HG03457 (cell line): ENCODE results near the gene HPCAL1.

ENCODE experiments used
- ATAC-seq: cut with Tn5 transposase; IDR thresholded peaks from one replicate; pipeline ENCODE4 v1.9.1; 2021; ENCODE audit warnings: moderate number of reproducible peaks; ENCODE audit not compliant: unreplicated experiment

Gene HPCAL1

DNA sequence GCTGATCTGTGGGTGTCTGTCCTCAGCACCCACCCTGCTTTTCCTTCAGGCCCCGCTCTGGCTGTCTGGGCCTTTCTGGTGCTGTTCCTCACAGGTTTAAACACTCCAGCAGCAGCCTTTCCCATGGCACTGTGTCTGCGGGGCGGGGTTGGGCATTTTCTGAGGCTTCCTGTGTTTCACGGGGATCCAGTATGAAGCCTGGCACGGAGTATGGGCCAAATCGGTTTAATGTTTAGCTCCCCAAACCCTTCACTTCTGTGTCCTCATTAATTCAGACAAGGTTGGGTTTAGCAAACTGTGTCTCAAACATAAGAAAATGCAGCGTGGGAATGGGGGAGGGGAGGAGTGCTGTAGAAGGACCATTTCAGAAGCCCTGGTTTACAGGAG, 44.9 kb downstream of the HPCAL1 start:
- ATAC-seq = no peak

GRCh38 chr2:10348891-10349290, 46.2 kb downstream of the HPCAL1 start:
- ATAC-seq = no peak

- no peak for ATAC-seq
These were observed 48.1 kb downstream of the HPCAL1 start for GRCh38 chr2:10350761-10351160.

DNA sequence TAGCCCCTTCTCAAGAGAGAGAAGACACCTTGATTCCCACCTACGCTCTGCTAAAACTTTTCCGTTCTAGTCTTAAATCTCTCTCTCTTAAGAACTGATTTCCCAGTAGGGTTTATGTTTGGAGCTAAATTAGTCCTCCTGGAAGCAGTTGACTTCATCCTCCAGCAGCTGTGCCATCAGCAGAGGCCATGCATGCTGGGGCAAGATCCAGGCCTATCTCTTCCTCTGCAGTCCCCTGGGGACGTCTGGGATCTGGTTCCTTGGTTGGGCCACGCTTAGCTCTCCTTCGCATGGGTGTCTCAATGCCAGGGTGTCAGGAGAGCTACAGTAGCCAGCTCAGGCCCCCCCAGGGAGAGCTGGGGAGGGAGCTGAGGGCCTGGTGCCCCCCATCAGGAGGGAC, 49.7 kb downstream of the HPCAL1 start:
- ATAC-seq = no peak

DNA sequence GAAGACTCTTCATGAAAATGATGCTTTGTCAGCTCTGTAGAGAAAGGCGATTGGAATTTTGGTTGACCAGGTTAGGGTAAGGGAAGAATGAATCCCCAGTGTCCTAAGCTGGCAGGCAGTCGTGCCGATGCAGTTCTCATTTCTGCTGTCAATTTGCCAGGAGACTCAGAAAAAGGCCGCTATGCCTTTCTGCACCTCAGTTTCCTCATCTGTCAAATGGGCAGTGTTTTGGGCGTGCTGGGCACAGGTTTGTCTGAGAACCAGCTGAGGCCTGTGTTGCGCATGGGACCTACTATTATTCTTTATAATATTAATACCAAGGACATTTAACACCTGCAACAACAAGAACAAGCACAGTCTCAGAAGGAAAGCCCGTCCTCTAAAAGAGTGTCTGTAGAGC, 50.3 kb downstream of the HPCAL1 start:
- ATAC-seq = no peak

DNA sequence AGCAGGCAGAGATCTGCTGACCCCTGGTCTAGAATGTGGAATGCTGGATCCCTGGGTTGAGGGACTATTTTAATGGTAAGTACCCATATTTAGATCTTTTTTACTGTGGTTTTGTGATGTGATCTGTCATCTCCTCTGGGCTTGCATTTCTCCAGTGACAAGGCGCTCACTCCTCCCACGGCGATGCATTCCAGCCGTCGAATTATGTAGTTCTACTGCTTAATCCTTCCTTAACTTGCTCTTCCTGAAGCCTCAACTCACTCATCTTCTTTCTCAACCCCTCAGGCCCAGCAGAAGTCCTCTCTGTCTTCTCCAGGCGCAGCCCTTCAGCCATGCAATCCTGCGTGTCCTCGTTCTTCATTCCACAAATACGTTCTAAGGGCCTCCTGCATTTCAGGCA, 51.2 kb downstream of the HPCAL1 start:
- no peak for ATAC-seq

DNA sequence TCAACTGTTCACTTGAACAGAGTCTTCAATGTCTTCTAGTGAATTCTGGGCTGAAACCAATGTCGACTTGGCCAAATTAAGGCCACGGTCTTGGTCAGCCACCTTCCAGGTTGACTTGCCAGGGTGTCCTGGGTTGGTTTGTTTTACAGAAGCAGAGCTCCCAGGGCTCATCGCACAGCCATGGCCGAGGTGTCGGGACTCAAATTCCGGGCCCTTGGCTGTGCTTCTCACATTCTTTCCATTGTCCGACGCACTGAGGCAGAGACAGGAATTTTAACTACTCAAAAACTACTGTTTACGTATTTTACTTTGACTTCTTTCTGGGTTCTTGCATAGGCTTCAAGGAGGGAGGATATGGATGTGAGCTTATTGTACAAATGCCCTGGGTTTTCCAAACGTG, 51.7 kb downstream of the HPCAL1 start:
- ATAC-seq = no peak

DNA sequence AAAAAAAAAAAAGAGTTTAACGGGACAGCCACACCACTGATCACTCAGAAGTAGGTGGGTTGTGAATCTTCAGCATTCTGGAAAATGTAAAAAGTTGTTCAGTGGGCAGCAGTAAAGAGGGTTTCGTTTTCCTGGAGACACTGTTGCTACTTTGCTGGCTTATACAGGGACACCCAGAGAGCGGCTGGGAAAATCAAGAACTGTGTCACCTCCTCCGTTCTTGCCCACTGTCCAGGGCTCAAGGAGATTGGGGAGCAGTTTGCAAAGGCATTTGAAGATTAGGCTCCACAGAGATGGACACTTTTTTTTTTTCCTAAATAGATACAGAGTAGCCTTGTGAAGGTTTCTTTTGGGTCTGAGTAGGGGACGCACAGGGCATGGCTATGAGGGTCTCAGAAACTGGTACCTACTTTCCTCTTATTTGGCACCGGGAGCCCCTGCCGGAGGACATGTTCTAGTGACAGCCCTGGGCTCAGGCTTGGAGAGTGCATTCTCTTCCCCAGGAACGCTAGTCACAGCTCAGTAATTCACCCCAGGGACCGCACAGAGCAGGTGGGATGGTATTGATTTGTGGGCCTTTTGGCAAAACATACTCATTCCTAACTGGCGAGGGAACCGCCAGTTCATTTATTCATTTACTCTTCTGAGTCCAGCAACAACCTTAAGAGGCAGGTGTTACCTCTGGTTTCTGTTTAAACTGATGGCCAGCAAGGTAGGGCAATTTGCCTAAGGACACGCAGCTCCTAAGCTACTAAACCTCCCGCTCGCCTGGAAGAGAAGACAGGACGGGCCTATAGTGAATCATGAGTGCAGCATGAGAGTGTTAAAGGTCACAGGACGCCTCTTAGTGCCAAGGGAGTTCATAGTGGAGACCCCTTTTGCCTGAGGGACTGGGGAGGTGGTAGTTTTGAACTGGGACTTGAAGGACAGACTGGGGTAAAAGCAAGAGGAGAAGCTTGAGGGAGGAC, 53.1 kb downstream of the HPCAL1 start:
- ATAC-seq = no peak

- no peak for ATAC-seq
These were observed 53.7 kb downstream of the HPCAL1 start for GRCh38 chr2:10356439-10356811.

DNA sequence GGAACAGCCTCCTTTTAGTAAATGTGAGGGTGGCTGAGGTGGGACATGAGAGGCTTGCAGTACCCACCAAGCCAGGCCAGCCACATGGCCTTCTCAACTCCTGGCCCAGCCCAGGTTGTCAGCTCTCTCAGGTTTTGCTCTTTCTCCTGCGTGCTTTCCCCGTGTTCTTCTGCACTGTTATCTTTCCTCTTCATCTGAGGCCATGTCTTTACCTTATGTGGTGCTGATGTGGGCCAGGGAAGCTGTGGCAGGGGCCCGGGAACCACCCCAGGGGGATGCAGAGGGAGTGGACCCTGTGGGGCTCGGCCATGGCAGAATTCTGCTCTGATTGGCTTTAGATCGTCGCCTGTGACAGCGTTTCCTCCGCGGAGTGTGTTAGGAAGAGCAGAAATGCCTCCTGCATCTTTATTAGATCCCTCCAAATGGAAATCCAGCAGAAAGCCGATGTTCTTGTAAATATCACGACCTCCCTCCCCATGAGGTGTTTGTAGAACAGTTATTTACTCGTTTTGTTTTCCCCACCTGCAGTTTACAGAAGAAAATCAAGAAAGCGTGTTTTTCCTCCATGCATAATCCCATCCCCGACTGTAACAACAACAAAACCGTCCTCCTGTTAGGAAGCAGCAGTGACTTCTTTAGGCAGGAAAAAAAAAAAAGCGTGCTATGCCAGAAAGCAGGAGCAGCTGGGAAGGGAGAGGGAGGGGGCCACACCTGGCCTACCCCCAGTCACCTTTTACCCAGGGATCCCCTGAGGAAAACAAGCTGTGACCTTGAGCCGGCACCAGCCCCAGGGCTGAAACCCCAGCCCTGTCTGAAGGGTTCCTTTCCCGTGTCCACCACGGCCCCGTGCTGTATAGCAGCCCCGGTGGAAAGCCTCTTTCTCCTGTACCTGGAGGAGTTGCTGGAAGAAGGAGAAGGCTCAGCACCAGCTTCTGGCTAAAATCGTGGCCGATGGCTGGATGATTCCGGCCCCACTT, 54.8 kb downstream of the HPCAL1 start:
- ATAC-seq = no peak

DNA sequence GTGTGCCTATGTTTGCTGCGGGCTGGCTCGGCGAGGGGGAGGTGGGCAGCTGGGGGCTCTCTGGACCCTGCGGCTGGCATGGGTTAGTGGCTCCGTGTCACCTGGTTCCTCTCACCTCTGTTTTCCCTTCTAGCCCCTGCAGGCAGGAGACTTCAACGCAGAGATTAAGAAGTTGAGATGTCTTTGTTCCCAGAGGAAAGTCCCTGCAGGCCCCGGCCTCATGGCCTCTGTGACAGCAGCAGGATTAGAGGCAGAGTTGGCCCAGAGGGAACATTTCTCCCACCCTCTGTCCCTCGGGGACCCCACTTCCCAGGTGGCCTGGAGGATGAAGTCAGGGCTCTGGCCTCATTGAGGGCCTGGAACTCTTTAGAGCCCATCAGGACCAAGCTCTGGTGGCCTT, 56.5 kb downstream of the HPCAL1 start:
- ATAC-seq = no peak

GRCh38 chr2:10359731-10360329, 57.1 kb downstream of the HPCAL1 start:
- no peak for ATAC-seq

DNA sequence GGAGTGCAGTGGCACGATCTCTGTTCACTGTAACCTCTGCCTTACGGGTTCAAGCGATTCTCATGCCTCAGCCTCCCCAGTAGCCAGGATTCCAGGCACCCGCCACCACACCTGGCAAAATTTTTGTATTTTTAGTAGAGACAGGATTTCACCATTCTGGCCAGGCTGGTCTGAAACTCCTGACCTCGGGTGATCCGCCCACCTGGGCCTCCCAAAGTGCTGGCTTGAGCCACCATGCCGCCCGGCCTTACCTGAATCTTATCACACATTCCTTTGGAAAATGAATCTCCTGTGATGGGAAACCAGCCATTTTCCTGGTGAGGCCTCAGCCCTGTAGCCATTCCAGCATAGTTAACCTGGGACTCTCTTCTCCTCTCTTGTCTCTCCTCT, 57.8 kb downstream of the HPCAL1 start:
- no peak for ATAC-seq

DNA sequence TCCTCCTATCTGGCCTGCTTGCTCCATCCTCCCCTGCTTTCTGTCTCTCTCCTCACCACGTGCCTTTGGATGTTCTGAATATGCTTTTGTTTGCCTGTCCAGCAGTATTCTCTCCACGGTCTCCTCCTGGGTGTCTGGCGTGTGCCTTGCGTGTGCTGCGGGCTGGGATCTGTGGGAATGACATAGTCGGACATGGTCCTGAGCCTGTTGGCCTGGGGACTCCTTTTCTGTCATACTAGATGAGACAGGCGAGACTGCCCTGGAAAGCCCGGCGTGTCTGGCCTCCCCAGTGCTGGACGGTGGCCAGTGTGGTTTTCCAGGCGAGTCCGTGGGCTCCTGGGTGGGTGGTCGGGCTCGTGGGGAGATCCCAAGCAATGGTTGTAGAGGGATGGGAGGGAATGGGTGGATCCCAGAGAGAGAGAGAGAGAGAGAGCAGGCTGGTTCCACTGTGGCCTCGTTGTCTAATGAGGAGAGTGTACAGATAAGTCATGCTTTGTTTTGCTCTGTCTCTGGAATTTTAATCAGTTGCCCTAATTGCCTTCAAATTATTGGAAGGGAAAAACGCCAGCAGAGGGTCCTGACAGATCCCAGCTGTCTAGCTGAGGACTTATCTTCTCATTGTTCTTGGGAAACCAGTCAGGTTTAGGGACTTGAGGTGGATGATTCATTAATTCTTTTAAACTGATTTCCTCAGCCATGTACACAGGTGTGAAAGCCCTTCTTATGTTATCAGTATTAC, 58.3 kb downstream of the HPCAL1 start:
- no peak for ATAC-seq

- ATAC-seq = no peak
These were observed 59.6 kb downstream of the HPCAL1 start for GRCh38 chr2:10362096-10362897.

DNA sequence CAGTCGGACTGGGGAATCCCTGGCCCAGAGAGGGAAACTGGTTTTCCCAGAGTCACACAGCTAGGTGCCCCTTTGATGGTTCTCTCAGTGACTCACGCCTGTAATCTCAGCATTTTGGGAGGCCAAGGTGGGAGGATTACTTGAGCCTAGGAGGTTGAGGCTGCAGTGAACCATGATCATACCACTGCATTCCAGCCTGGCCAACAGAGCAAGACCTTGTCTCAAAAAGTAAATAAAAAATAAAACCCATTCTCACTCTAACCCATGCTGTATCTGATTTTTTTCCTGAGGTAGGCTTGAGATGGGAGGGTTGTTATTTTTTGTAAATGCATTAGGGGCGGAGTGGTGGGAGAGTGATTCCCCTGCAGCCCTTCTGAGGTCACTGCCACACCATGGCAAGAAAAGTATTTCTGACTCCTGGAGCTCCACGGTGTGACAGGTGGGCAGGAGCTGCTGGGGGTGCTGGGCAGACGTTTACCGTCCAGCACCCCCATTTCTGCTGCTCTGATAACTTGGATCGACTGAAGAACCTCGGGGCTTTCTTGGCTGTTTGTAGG, 60.3 kb downstream of the HPCAL1 start:
- no peak for ATAC-seq

- ATAC-seq = no peak
These were observed 61.3 kb downstream of the HPCAL1 start for GRCh38 chr2:10363861-10364610.

DNA sequence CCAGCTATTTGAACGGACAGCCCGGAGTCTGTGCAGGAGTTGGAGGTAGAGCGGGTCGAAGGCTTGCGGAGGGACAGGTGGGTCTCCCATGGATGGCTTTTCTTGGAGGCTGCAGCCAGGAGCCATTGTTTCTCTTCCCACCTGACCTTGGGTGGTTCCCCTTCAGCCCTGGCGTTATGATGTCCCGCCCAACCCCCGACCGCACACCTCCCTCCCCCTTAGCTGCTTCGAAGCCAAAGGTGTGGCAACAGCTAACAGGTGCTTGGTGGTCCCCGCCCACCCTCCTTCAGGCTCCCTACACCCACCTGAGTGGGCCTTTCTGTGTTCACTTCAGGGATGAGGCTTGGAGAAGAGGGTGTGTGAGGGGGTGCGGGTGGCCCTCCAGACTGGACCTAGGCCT, 62.7 kb downstream of the HPCAL1 start:
- ATAC-seq = no peak
